ENCODE measurements around the gene PLS3. TPM values are rescaled to one million over a fixed set of nuclear protein-coding genes. Genes with fewer than 3 reads are reported as not detected.

PLS3 gene
- total RNA-seq, 1 experiment from 2014 or later, result 169 TPM

DNA sequence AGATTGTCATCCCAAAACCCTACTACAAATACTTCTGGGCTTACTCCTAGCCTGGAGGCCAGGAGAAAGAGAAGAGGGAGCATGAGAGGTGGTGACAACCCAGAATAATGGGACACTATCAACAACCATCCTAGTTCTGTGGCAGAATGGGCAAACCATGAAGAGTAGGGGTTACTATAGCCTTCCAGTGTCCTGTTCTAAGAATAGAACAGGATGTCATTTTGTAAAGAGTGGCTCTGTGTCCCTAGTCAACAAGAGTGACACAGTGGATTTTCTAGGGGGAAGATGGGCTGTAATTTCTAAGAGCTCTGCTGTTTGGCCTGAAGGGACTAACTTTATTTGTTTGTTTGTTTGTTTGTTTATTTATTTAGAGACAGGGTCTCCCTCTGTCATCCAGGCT lies 136.0 kb downstream of the PLS3 start:
- no peaks in the 10 kb centered on the region for H3K4me1 Mint-ChIP-seq (ENCODE audit: low read depth, unreplicated experiment)
- intact Hi-C loops (cut with micrococcal nuclease; ENCODE audit: unreplicated experiment), result no loop called here
- CTCF ChIA-PET, result no interaction called here
- BruUV-seq (replicated peaks), result no TSS peak
- H3K36me3 Mint-ChIP-seq (ENCODE audit: insufficient read depth, unreplicated experiment), result no peaks in the 10 kb centered on the region
- H3K4me3 Mint-ChIP-seq (ENCODE audit: low read depth, unreplicated experiment), result no peak overlapping the region
- no peaks in the 10 kb centered on the region for H3K27me3 Mint-ChIP-seq (ENCODE audit: unreplicated experiment)
- H3K27ac Mint-ChIP-seq (ENCODE audit: unreplicated experiment), result no peak overlapping the region
- TF ChIP-seq, protein P1, sequence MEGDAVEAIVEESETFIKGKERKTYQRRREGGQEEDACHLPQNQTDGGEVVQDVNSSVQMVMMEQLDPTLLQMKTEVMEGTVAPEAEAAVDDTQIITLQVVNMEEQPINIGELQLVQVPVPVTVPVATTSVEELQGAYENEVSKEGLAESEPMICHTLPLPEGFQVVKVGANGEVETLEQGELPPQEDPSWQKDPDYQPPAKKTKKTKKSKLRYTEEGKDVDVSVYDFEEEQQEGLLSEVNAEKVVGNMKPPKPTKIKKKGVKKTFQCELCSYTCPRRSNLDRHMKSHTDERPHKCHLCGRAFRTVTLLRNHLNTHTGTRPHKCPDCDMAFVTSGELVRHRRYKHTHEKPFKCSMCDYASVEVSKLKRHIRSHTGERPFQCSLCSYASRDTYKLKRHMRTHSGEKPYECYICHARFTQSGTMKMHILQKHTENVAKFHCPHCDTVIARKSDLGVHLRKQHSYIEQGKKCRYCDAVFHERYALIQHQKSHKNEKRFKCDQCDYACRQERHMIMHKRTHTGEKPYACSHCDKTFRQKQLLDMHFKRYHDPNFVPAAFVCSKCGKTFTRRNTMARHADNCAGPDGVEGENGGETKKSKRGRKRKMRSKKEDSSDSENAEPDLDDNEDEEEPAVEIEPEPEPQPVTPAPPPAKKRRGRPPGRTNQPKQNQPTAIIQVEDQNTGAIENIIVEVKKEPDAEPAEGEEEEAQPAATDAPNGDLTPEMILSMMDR (IDR thresholded peaks at IDR 0.05; ENCODE audit: unreplicated experiment), result no peak
- DNase-seq, result no peak
- H3K9me3 Mint-ChIP-seq (ENCODE audit: low read depth, unreplicated experiment), result no peaks in the 10 kb centered on the region

DNA sequence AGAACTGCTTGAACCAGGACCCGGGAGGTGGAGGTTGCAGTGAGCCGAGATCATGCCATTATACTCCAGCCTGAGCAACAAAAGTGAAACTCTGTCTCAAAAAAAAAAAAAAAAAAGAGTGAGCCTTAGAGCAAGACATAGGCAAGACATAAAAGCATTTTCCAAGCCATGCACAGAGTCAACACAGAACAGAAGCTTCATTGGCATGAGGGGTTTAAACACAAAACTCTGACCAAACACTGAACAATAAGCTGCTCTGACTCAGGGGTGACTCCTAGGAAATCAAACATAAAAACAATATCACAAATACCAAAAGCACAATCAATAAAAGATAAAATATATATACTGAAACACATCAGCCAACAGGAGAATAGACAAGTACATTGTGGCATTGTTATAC lies 136.8 kb downstream of the PLS3 start:
- Mint-ChIP-seq H3K27ac (ENCODE audit: unreplicated experiment) (no peak overlapping the region), H3K9me3 (ENCODE audit: low read depth, unreplicated experiment) (no peaks in the 10 kb centered on the region), H3K4me1 (ENCODE audit: low read depth, unreplicated experiment) (no peaks in the 10 kb centered on the region), H3K4me3 (ENCODE audit: low read depth, unreplicated experiment) (no peak overlapping the region), H3K36me3 (ENCODE audit: insufficient read depth, unreplicated experiment) (no peaks in the 10 kb centered on the region), H3K27me3 (ENCODE audit: unreplicated experiment) (no peaks in the 10 kb centered on the region)
- TF ChIP-seq, protein P1 (IDR thresholded peaks at IDR 0.05; ENCODE audit: unreplicated experiment), result no peak
- intact Hi-C loops (cut with micrococcal nuclease; ENCODE audit: unreplicated experiment), result no loop called here
- no peak for DNase-seq
- BruUV-seq (replicated peaks), result no TSS peak
- CTCF ChIA-PET, result no interaction called here
